Fibroblast of upper back skin (primary cell): Measurements from ENCODE around the gene CCDC88C.

Experiments used
- DNase-seq: peaks from one replicate; pipeline ENCODE4 v3.0.0-alpha.2; 2013

Gene CCDC88C

DNA sequence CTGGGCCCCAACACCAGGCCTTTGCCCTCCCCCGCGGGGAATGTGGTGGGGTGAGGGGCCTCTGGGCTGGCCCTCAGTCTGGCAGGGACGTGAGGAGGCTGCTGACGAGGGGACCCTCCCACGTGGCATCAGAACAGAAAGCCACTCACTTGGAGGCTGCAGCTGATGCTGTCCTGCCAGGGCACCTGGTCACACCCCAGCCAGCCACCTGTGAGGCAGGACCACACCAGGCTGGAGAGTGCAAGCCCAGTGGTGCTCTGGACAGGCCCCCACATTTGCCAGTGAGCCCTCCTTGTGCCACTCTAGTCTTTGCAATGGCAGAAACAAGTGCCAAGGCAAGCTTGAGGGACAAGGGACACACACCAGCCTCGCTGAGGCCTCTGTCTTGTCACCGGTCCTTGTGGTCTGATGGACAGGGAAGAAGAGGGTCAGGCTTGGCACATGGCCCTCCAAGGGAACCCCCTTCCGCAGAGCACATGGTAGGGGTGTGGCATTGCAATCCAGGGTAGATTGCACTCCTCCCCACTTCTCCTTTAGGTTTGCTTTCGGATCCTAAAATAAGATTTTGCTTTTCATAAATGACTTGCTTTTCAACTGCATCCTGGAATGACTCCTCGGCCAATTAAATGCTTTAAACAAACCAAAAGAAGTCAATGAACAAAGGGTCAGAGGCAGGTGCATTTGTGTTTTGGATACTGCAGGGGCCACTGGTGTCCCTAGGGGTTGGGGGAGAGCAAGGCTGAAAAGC, 53.7 kb downstream of the CCDC88C start:
- no peak for DNase-seq

DNA sequence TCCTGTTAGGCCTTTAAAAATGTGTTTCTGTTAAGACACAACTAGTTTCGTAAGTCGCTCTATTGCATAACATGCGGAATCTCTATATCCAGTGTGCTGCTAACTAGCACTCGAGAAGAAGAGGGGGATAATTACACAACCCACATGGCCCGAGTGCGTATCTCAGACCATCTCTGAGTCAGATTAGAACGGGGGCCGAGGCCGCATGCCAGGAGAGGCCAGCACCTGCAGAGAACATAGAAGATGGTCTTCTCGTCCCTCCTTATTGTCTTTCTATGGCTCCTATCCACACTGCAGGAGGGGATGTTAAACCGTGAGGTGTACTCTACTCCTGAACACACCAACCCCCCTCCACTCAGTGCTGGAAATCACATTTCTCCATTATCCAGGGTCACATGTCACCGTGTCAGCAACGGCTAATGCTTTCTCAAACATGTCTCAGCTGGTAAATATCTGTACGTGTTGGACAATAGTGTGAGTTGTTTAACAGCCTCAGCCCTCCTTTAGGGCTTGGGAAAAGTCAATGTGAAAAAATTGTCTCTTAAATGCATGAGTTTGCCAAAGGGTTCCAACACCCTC, 56.3 kb downstream of the CCDC88C start:
- DNase-seq: no peak

DNA sequence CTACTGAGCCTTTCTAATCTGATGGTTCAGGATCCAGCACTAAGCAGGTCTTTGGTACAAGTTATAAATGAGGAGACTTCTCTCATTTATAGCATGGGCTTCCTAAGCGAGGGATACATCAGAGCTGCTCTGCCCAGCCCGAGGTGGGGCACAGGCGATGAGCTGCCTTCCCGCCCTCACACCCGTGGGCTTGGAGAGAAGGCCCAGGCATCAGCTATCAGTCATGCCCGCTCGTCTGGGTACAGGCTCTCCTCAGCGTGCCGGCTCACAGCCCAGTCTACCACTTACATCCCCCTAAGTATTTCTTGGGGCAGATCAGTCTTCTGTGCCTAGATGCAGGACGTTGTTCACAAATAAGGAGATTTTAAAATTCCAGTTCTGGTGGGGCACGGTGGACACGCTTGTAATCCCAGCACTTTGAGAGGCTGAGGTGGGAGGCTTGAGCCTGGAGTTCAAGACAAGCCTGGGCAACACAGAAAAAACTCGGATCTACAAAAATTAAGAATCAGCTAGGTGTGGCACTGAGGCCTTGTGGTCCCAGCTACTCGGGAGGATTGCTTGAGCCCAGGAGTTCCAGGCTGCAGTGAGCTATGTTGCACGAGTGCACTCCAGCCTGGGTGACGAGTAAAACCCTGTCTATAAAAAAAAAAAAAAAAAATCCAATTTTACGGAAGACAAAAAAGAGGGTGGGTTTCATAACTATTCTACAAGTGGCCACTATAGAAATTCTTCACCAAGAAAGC, 57.0 kb downstream of the CCDC88C start:
- DNase-seq: no peak

DNA sequence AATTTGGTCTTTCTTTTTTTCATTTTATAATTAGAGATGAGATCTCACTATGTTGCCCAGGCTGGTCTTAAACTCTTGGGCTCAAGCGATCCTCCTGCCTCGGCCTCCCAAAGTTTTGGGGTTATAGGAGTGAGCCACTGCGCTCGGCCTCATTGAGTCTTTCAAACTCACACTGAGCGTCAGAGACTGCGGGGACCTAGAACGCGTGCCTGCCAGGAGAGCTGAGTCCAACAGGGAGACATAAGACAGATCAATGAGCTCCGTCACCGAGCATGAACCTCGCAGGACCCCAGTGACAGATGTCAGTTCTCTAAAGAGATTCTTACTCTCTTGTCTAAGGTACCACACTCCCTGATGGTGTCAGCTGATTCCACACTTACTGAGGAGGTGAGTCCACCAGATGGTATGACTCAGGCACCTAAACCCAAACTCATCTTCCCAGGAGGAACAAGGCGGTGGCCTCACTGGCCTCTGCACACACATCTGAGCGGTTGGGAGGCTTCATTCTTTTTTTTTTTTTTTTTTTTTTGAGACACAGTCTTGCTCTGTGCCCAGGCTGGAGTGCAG, 58.9 kb downstream of the CCDC88C start:
- DNase-seq: no peak

DNA sequence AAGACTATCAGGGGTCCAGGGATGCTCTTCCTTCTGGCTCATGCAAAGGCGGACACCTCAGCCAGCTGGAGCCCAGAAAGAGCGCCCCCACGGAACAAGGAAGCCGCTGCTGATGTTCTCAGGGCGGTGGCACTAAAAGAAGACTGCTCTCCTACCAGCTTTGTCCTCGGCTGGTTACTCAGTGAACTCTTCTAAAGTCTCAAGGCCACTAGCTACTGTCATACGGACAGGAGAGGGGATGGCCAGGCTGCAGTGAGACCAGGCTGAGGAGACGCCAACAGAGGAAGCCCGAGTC, 59.6 kb downstream of the CCDC88C start:
- DNase-seq: no peak

GRCh38 chr14:91357272-91358024, 60.2 kb downstream of the CCDC88C start:
- no peak for DNase-seq

DNA sequence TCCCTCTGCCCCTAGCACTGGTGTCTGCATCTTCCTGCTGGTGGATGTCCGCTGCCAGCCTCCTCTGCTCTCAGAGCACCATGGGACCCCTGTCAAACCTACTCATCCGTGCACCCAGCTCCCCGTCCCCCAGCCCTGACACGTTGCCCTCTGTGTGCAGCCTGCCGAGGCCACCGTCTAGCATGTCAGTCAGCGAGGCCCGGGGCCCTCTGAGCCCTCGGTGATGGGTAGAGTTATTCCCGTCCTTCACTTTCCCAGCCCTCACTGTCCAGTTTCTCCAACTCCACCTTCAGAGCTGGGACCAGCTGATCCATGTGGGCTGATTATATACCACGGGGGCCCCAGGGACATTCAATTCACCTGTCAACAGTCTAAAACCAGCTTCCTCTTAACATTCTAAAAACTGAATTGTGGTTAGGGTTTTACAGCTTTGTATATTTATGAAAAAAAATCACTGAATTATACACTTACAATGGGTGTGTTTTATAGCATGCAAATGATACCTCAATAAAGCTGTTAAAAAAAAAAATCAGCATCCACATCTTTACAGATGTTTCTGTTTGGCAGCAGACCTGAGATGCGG, 61.3 kb downstream of the CCDC88C start:
- DNase-seq: no peak

GRCh38 chr14:91354979-91355685, 62.5 kb downstream of the CCDC88C start:
- no peak for DNase-seq

GRCh38 chr14:91354221-91354916, 63.3 kb downstream of the CCDC88C start:
- DNase-seq: peak; percentile 40

DNA sequence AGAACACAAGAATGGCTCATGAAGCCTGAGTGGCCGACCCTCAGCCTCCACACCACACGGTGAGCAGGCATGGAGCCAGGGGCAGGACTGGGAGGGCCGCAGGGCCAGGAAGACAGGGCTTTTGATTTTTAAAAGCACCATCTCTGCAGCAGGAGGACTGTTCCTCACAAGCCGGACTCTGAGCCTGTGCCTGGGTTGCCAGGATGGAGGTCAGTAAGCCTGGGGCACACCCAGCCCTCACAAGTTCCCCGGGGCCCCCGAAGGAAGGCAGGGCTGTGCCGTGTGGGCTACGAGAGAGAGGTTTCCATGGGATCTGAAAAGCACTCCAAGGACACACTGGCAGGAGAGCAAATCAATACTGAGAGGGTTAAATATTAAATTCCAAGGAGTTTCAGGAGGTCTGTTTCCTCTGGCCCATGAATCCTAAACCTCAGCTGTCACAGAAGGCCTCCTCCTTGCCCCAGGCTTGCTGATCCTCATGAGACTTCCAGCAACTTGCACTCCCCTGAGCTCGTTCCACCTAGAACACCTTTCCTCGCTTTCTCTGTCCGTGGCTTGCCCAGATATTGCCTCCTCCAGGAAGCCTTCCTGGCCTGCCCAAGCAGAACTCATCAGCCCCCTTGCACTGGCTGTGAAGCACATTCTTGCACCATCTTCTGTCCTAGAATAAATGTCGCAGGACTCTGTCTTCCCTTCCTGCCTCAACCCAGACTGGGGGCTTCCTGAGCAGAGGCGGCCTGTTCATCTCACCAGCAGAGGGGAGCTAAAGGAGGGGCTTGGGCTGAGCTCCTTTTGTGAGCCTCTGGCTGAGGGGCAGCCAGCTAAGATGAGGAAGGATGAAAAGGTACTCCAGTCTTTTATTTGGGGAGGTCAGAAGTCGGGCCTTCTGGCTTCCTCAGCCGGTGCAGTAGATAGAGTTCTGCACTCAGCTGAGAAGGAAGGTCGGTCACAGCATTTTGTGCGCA, 64.6 kb downstream of the CCDC88C start:
- DNase-seq: no peak

- DNase-seq: no peak
These were observed 65.6 kb downstream of the CCDC88C start for GRCh38 chr14:91352053-91352452.

GRCh38 chr14:91351512-91351862, 66.1 kb downstream of the CCDC88C start:
- DNase-seq: no peak

GRCh38 chr14:91350813-91351511, 66.7 kb downstream of the CCDC88C start:
- DNase-seq: peak; percentile 10

DNA sequence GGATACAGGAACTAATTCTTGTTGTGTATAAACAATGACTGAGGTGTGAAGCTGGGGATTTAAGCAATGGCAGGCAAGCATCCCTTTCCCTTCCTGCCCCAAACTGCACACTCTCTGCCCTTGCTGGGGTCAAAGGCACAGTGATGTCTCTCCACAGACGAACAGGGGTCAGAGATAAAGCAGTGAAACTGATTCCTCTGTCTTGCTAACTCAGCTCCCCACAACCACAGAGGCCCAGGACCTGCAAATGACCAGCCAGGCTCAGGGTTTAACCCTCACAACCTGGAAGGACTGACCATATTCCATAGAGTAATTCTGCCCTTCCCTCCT, 67.2 kb downstream of the CCDC88C start:
- no peak for DNase-seq

DNA sequence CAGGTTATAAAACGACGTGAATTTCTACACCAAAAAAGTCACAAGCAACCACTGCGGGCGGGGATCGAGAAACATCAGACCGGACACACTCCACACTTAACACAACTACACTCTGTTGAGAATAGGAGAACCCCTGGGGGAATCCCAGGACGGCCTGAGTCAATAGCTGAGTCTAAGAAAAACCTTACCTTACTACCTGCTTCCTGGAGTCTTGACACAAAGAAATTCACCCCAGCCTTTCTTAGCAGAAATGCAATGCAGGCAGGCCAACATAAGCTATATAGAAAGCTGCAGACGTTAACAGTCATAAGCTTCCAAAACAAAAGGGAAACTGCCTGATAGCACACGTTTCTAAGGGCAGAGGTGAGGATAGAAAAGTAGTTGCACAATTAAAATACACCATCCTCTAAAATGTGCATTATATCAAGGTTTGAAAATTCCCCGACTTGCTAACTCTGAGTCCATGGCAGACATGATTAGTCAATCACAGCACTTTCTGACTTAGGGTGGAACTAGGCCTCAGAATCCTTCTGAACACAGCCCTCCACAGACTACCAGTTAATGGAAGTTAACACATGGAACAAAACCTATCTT, 68.0 kb downstream of the CCDC88C start:
- no peak for DNase-seq

- peak; percentile 7 for DNase-seq
These were observed 68.7 kb downstream of the CCDC88C start for GRCh38 chr14:91348845-91349465.

DNA sequence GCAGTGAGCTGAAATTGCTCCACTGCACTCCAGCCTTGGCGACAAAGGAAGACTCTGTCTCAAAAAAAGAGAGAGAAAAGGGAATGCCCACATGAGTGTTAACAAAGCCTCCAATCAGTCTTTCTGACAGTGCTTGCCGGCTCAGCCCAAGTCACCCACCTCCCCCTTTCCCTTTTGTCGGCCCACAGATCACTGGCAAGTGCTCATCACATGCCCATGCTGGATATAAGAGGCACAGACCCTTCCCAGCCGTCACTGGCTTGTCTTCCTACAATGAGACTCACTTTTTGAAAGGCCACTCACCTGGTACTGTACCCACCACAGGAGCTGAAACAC, 70.8 kb downstream of the CCDC88C start:
- DNase-seq: no peak

DNA sequence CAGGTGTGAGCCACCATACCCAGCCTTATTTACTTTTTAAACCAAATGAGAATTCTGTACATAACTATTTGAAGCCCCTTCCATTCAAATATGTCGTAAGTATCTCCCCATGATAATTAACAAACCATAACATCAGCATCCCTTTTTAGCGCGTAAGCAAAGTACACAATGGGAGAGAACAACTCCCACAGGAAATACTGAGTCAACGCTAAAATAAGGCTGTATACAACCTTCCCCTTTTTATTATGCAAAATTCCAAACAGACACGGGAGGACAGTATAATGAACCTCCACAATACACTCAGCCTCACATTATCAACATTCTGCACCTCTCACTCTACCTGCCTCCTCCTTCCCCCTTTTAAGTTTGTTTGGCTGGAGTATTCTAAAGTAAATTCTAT, 73.5 kb downstream of the CCDC88C start:
- DNase-seq: no peak

DNA sequence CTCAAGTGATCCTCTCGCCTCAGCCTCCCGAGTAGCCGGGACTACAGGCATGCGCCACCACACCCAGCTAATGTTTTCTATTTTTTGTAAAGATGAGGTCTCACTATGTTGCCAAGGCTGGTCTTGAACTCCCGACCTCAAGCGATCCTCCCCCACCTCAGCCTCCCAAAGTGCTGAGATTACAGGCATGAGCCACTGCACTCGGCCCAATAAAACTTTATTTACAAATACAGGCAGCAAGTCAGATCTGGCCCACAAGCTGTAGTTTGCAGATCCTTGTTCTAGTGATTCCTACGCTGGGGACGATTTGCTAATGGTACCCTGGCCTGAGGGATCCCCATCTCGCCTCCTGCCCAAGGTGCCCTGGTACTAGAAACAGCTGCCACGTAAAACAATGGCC, 74.6 kb downstream of the CCDC88C start:
- no peak for DNase-seq
